OCI-LY7 (cell line): ENCODE results near the gene RMND5A. TPM values are rescaled to one million over a fixed set of nuclear protein-coding genes. Genes with fewer than 3 reads are reported as not detected.
"Not testable (repeated sequence)": the region's sequence is repeated elsewhere in the genome, so short reads cannot be mapped to it uniquely, and the experiment has no call there.

Experiments
- BruUV-seq: library from RNA; stranded (reverse); fragments of 400-500 nt; replicated peaks from 2 replicates; lab custom pipeline; 2021; lab: Mats Ljungman, UMichigan
- CTCF ChIA-PET: fragments of 300-600 bp; sonication (Branson Sonifier 250); formaldehyde crosslinking; loops from one replicate; lab custom pipeline; 2022; ENCODE audit warnings: antibody characterized with exemption; ENCODE audit not compliant: unreplicated experiment; lab: Charles Lee
- POLR2A ChIA-PET: fragments of 300-600 bp; sonication (Branson Sonifier 250); formaldehyde crosslinking; loops from one replicate; lab custom pipeline; 2022; ENCODE audit warnings: antibody characterized with exemption; lab: Charles Lee
- DNase-seq: peaks from one replicate; pipeline ENCODE4 v3.0.0-alpha.2; 2015; ENCODE audit warnings: low spot score
- H2AFZ ChIP-seq: fragments of 200-600 bp; sonication (generic), shearing (Covaris generic); 2 replicates; pipeline ENCODE4 v1.6.1; 2014; ENCODE audit warnings: mild to moderate bottlenecking, antibody characterized with exemption, low read length, moderate library complexity
- H3K27ac ChIP-seq: fragments of 200-600 bp; sonication (generic); 2 replicates; pipeline ENCODE4 v1.5.1; 2014; ENCODE audit warnings: mixed run types, low read depth, mild to moderate bottlenecking, moderate library complexity, low read length, inconsistent platforms; ENCODE audit not compliant: poor library complexity, severe bottlenecking
- H3K36me3 ChIP-seq: fragments of 200-600 bp; sonication (generic); 2 replicates; pipeline ENCODE4 v1.6.1; 2014; ENCODE audit warnings: mild to moderate bottlenecking, antibody characterized with exemption, low read length, moderate library complexity, mixed read lengths; ENCODE audit not compliant: insufficient read depth
- H3K4me1 ChIP-seq: fragments of 200-600 bp; sonication (generic); 2 replicates; pipeline ENCODE4 v1.5.1; 2014; ENCODE audit warnings: mild to moderate bottlenecking, low read length; ENCODE audit not compliant: insufficient read depth, poor library complexity, severe bottlenecking
- H3K4me2 ChIP-seq: fragments of 200-600 bp; sonication (generic); 2 replicates; pipeline ENCODE4 v1.6.1; 2014; ENCODE audit warnings: mild to moderate bottlenecking, low read length
- H3K4me3 ChIP-seq: fragments of 200-600 bp; sonication (generic); 2 replicates; pipeline ENCODE4 v1.5.1; 2014; ENCODE audit warnings: mild to moderate bottlenecking, low read depth, low read length; ENCODE audit not compliant: poor library complexity, severe bottlenecking
- H3K79me2 ChIP-seq: fragments of 200-600 bp; sonication (generic); 2 replicates; pipeline ENCODE4 v1.6.1; 2016; ENCODE audit warnings: low read depth, mild to moderate bottlenecking, low read length, moderate library complexity, mixed read lengths; ENCODE audit not compliant: insufficient read depth
- H3K9me2 ChIP-seq: fragments of 200-600 bp; sonication (generic); 2 replicates; pipeline ENCODE4 v1.6.1; 2016; ENCODE audit warnings: mild to moderate bottlenecking, low read length, mixed read lengths; ENCODE audit not compliant: insufficient read depth
- H3K9me3 ChIP-seq: fragments of 200-600 bp; sonication (generic); 2 replicates; pipeline ENCODE4 v1.6.1; 2014; ENCODE audit warnings: mild to moderate bottlenecking, mixed run types, low read length, mixed read lengths
- H4K20me1 ChIP-seq: fragments of 200-600 bp; sonication (generic); 2 replicates; pipeline ENCODE4 v1.6.1; 2014; ENCODE audit warnings: mild to moderate bottlenecking, antibody characterized with exemption, low read length, moderate library complexity, mixed read lengths; ENCODE audit not compliant: insufficient read depth
- intact Hi-C: fragments of 100-400 bp; cut with micrococcal nuclease; formaldehyde crosslinking; loops from one replicate; pipeline ENCODE4 v1.10.0; 2022; ENCODE audit not compliant: unreplicated experiment
- total RNA-seq, 2 experiments: library from RNA; depleted of rRNA in 1 of 2; stranded (reverse); fragments of >200 nt in 1 of 2; shearing (Covaris generic) in 1 of 2; gene quantifications; 2 replicates each; pipeline ENCODE4 v1.2.3, GENCODE V29; 2014 to 2022

RMND5A gene
- total RNA-seq, 2 experiments from 2014 or later: 60.6 to 62.7 TPM

GRCh38 chr2:86720540-86721320, 639 bp downstream of the RMND5A start:
- Histone ChIP-seq H3K4me3 (peak overlapping the region; percentile 71), H3K27ac (peak overlapping the region; percentile 69), H2AFZ (0 out of 2 replicates have a peak overlapping the region, but pooled peaks have one; percentile 41), H3K79me2 (peaks cover 13% of the 10 kb centered on the region), H3K4me2 (peak overlapping the region; percentile 68)
- H3K36me3 ChIP-seq, H4K20me1 ChIP-seq, intact Hi-C loops, POLR2A ChIA-PET, H3K9me2 ChIP-seq, H3K9me3 ChIP-seq, H3K4me1 ChIP-seq, CTCF ChIA-PET: not testable (repeated sequence)
- DNase-seq: peak; percentile 63
- BruUV-seq: TSS peak; percentile 42

DNA sequence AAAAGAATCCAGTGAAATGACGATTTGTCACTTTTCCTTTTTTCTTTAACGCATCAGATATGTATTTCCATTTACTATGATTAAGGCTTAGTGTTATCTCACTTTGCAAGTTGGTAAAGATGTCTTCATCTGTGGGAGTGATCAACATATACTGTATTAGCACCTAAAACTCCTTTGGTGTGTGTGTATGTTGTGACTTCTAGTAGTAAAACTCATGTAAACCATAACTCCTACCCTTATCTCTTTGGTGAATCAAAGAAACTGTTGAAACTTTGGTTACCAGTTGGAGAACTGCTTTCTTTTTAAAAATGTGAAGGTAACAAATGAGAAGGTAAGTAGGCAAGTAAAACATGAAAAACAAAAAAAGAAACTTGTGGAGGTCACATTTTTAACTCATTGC, 5.6 kb downstream of the RMND5A start:
- BruUV-seq, H3K4me2 ChIP-seq, H3K27ac ChIP-seq, H3K36me3 ChIP-seq, CTCF ChIA-PET, H3K4me3 ChIP-seq, H2AFZ ChIP-seq, POLR2A ChIA-PET, DNase-seq, H4K20me1 ChIP-seq, H3K9me2 ChIP-seq, H3K9me3 ChIP-seq, H3K4me1 ChIP-seq, intact Hi-C loops: not testable (repeated sequence)
- peaks cover 13% of the 10 kb centered on the region for H3K79me2 ChIP-seq

DNA sequence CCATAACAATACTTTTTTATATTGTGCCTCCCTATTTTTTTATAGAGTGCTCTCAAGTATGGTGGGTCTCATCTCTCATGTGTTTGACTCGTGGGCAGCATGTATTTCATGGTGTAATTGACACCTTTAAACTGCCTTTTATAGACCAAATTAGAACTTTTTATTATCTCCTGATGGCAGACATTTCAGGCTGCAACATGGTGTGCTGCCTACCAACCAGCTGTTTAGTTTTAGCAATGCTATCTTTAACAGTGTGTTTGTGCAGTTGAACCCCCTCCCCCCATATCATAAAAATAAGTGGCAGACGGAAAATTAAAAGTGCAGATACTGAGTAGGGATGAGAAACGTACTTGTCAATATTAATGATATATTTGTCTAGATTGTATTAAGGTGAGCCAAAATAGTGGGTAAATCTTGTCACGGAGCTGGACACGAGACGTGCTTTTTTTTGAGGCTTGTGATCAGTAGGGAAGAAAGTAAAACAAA, 12.0 kb downstream of the RMND5A start:
- POLR2A ChIA-PET, H3K4me3 ChIP-seq, H4K20me1 ChIP-seq, CTCF ChIA-PET, H3K79me2 ChIP-seq, H3K9me2 ChIP-seq, H2AFZ ChIP-seq, H3K4me2 ChIP-seq, H3K9me3 ChIP-seq, intact Hi-C loops, H3K27ac ChIP-seq, DNase-seq, BruUV-seq, H3K4me1 ChIP-seq, H3K36me3 ChIP-seq: not testable (repeated sequence)

DNA sequence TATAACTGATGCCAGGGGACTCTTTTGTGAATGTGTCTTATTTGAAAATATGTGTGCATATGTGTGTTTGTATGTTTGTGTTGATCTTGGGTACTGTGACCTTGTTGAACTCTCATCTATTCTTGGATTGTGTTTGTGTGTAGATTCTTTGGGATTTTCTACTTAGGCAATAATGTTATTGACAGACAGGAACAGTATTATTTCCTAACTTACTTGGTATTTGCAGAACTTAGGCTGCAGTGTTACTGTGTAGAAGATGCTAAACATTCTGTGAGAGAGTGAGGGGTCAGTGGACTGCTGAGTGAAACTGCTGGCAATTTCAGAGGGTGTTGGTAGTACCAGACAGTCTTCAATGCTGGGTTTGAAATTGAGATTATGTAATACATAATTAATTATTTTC, 12.7 kb downstream of the RMND5A start:
- intact Hi-C loops, H4K20me1 ChIP-seq, DNase-seq, H3K9me2 ChIP-seq, H3K27ac ChIP-seq, BruUV-seq, H3K4me2 ChIP-seq, H3K9me3 ChIP-seq, H3K4me1 ChIP-seq, H2AFZ ChIP-seq, H3K4me3 ChIP-seq, H3K79me2 ChIP-seq, CTCF ChIA-PET, POLR2A ChIA-PET, H3K36me3 ChIP-seq: not testable (repeated sequence)

DNA sequence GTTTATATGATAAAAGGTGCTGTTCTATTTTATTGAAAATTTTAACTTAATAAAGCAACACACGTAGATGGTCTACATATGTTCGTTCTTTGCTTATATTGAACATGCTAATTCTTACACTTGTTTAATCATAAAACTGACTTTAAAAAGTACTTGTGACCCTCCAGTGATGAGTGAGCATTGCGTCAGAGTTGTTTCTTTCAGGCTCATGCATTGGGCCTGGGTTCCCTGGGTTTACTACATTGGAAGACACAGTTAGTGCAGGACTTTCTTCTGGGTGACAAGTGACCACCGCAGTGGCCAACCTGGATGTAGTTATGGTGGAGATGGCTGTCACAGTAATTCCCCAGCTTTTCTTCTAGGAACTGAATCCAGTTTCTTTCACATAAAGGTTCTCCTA, 13.4 kb downstream of the RMND5A start:
- H3K4me2 ChIP-seq, H3K27ac ChIP-seq, H3K79me2 ChIP-seq, H3K4me3 ChIP-seq, DNase-seq, intact Hi-C loops, H3K36me3 ChIP-seq, BruUV-seq, H2AFZ ChIP-seq, H3K9me3 ChIP-seq, CTCF ChIA-PET, H3K9me2 ChIP-seq, POLR2A ChIA-PET, H3K4me1 ChIP-seq, H4K20me1 ChIP-seq: not testable (repeated sequence)

- H2AFZ ChIP-seq, BruUV-seq, H3K9me3 ChIP-seq, H3K79me2 ChIP-seq, POLR2A ChIA-PET, DNase-seq, H3K4me1 ChIP-seq, H3K27ac ChIP-seq, intact Hi-C loops, H3K4me3 ChIP-seq, H3K36me3 ChIP-seq, H4K20me1 ChIP-seq, CTCF ChIA-PET, H3K9me2 ChIP-seq, H3K4me2 ChIP-seq: not testable (repeated sequence)
Observed at GRCh38 chr2:86734896-86735295, 14.8 kb downstream of the RMND5A start.
